Fibroblast of gingiva (primary cell): ENCODE data around the gene CHIA.
A peak's percentile ranks its signal among the peaks of the same experiment; 100 is the strongest.

Experiments used
- DNase-seq: peaks from one replicate; pipeline ENCODE4 v3.0.0-alpha.2; 2011; ENCODE audit warnings: low read depth

The CHIA gene

GRCh38 chr1:111290630-111291029 is at the start of gene CHIA:
TSS of gene CHIA (plus strand) at chr1:111290851. CDS start at chr1:111310468, 19,617 bp downstream.
- DNase-seq: no peak

GRCh38 chr1:111241797-111242196 is 48.9 kb upstream of the CHIA start:
- no peak for DNase-seq

DNA sequence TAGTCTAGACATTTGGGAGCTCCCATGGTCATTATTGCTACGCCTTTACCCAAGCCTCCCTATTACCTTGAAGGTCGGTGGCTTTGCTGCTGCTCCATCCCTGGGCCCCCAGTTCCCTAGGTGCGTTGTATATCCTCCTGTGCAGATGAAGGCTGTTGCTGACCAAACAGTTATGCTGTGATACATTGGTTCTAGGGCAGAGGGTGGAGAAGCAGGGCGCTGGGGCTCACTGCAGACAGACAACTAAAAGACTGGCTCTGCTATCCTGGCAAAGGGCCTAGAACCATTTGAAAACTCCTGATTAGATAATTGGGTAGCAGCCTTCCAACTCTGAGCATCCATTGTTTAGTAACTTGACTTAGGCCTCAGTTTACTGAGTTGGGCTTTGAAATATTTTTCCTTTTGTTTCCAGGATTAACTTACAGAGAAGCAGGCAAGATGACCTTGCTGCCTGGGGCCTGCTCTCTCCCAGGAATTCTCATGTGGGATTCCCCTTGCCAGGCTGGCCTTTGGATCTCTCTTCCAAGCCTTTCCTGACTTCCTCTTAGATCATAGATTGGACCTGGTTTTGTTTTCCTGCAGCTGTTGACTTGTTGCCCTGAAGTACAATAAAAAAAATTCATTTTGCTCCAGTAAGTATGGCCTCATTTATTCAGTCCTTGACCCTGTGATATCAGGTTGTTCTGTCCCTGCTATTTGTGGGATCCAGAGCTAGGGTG is 47.7 kb upstream of the CHIA start:
- DNase-seq: no peak

- no peak for DNase-seq
These were observed 43.4 kb upstream of the CHIA start for GRCh38 chr1:111247125-111247838.

- DNase-seq: no peak
These were observed 40.7 kb upstream of the CHIA start for GRCh38 chr1:111249960-111250359.

DNA sequence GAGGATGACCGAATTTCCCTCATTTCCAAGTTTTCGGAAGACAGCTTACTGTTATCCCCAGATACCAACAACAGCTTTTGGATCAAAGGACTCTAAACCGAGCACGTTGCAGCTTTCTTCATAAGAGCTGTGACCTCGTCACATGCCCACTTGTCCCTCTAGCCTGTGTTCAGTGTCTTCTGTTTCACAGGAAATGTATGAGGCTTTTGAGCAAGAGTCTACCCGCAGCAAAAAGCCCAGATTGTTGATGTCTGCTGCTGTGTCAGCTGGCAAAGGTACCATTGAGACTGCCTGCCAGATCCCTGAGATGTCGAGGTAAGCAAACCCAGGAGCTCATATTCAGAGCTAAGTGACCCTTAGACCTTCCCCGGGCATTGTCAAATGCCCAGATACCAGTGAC is 39.1 kb upstream of the CHIA start:
- no peak for DNase-seq

- DNase-seq: no peak
These were observed 37.9 kb upstream of the CHIA start for GRCh38 chr1:111252786-111253185.

DNA sequence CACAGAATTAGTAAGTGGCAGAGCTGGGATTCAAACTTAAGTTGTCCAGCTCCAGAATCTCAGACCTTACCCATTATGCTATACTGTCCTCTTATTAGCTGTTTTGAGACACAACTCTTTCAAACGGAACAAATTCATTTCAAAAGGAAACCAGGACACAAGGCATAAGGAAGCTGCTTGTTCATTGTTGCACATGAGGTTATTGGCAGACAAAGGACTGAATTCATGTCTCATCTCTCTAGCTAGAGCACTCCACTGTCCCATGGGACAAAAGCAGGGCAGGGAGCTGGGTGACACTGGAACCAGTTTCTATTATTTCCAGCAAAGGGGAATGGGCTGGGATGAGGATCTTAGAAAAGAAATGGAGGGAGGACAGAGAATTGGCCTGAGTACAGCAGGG is 36.8 kb upstream of the CHIA start:
- no peak for DNase-seq

DNA sequence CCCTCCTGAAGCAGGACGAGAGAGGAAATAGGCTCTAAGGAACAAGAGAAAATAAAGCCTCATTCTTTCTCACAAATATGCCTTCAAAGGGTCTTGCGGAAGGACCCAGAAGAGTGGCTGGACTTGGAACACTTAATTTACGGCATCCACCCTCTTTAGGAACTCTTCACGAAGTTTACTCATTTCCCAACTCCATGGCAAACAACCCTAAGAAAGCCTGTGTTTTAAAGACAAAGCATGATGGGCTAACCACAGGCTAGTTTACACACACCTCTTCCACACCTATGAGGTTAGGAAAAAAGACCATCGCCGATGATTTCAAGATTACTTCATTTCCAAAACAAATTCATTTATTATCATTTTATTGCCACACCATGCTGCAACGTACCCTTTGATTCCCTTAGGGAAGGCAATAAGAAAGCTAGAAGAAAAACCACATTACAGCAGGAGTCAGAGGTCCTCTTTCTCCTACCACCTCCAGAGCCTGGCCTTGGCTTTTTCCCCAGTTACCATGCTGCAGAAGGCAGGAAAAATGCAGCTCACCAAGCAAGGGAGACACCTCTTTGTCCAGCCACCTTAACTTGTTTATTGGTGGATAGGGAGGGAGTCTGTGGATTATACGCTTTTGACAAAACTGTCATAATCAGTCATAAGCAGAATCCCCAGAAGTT is 33.5 kb upstream of the CHIA start:
- DNase-seq: no peak

DNA sequence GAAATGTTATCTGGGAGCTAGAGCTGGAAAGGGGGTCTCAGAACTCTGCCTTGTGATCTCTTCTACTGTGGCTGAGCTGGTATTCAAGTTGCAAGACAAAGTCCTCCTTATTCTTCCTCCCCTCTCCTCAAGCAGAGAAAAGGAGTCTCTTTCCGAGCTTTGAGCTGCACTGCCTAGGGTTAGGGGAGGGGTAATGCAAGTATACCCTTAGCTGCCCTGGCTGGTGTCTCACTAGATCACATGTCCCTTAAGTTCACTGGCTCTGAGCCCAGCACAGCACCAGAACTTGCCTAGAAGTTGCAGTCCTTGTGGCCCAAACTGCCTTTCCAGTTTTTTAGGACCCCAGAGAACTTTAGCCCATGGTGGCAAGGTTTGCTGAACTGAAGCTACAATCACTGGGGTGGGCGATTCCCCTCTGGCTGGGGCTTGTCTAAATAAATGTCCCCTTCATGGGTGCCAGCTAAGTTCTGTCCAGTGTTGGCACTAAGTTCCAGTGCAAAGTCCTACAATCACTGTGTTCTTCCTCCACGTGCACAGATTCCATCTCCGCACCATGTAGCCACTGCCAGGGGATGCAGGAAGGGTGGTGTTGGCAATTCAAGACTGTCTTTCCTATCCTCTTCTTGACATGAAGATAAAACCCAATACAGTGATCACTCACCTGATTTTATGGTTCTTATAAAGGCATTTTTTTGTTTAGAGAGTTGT is 22.7 kb upstream of the CHIA start:
- no peak for DNase-seq

- no peak for DNase-seq
These were observed 20.7 kb upstream of the CHIA start for GRCh38 chr1:111269825-111270406.

GRCh38 chr1:111270771-111271463 is 19.7 kb upstream of the CHIA start:
- DNase-seq: no peak

- DNase-seq: no peak
These were observed 19.2 kb upstream of the CHIA start for GRCh38 chr1:111271464-111271801.

DNA sequence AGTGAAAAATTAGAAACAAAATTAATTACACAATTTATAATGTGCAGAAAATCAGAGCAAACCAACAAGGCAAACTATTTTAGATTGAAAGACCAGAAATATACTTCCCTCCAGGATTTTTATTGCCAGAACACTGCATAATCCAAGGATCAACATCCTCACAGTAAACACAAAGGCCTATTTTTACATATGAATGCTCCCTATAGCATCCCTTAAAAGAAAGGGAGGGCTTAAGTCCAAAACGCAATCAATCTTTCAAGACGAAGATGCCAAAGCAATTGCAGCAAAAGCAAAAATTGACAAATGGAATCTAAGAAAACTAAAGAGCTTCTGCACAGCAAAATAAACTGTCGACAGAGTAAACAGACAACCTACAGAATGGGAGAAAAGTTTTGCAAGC is 18.6 kb upstream of the CHIA start:
- DNase-seq: no peak

DNA sequence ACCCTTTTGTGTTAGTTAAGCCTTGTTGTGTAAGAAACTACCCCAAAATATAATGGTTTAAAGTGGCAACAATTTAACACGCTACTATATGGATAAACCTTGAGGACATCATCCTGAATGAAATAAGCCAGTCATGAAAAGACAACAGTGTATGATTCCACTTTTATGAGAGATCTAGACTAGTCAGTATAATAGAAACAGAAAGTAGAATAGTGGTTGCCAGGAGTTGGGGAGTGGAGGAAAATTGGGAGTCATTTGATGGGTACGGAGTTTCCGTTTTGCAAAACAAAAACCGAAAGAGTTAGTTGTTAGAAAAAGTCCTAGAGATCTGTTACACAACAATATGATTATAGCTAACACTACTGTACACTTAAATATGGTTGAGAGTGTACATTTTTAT is 16.0 kb upstream of the CHIA start:
- DNase-seq: peak; percentile 17

- DNase-seq: peak; percentile 94
These were observed 15.6 kb upstream of the CHIA start for GRCh38 chr1:111275079-111275478.

GRCh38 chr1:111275780-111276433 is 14.7 kb upstream of the CHIA start:
- DNase-seq: no peak

DNA sequence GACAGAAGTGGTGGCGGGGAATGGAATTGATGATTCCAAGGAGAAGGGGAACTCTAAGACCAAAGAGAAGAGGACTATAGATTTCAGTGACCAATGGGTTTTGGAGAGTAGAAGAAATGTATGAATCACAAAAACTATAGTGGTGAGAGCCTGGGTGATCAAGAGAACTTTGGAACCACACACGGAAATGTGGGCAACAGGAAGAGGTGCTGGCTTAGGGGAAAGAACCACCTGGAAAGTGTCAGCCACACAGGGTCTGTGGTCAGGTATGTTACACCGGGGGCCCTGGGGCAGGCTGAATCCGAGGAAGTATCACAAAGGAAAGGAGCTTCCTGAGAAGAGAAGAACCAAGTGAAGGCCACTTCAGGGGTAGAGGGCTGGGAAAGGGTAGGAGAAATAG is 11.5 kb upstream of the CHIA start:
- DNase-seq: no peak

GRCh38 chr1:111280267-111280666 is 10.4 kb upstream of the CHIA start:
- DNase-seq: no peak

DNA sequence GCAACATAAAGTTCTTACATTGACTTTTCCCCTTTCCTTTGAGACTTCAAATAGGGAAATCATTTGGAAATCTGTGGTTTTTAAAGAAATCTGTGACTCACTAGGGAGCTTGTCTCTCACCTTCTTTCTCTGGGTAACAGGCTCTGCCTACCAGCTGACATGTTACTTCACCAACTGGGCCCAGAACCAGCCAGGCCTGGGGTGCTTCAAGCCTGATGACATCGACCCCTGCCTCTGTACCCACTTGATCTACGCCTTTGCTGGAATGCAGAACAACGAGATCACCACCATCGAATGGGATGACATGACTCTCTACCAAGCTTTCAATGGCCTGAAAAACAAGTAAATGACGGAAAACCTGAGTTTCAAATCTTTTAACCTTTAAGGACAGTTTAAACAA is 9.2 kb upstream of the CHIA start:
- DNase-seq: no peak

DNA sequence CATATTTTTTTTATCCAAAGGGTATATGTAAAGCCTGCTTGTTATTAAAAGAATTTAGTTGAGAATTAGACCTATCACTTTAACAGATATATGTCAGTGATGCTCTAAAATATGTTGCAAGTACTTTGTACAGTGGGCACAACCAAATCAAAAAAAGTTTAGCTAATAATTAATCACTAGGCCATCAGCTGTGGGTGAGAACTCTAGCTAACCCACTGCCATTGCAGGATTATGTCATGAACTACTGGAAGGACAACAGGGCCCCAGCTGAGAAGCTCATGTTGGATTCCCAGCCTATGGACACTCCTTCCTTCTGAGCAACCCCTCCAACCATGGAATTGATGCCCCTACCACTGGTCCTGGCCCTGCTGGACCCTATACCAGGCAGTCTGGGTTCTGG is 6.8 kb upstream of the CHIA start:
- DNase-seq: no peak
